ENCODE measurements around the gene EOMES. TPM values are rescaled to one million over a fixed set of nuclear protein-coding genes. Genes with fewer than 3 reads are reported as not detected.
A peak's percentile ranks its signal among the peaks of the same experiment; 100 is the strongest.

EOMES gene
- total and polyA plus RNA-seq, 2 of the 8 experiments (the other 6 are each of a cell fraction or from before 2014, with no cell fraction given), result 0.09 to 0.47 TPM

DNA sequence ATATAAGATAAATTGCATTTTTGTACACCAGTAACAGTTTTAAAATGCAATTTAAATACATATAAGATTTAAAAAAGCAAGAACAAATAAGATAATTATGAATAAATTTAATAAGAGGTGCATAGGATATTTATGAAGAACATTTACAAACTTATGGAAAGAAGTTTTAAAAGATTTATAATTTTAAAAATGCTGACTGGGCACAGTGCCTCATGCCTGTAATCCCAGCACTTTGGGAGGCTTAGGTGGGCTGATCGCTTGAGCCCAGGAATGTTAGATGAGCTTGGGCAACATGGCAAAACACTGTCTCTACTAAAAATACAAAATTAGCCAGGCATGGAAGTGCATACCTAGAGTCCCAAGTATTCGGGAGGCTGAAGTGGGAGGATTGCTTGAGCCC is 37.8 kb downstream of the EOMES start:
- Histone ChIP-seq H3K4me3 (ENCODE audit: extremely low read depth in 1 of 4, insufficient read depth in 2 of 4, low read depth in 3 of 4, low read length in 4 of 4) (no peak overlapping the region), H4K8ac (ENCODE audit: extremely low read depth, insufficient read depth, low read length) (no peak overlapping the region), H2BK120ac (replicated peaks; ENCODE audit: low read depth, low read length) (no peak overlapping the region), H3K79me1 (ENCODE audit: low read depth, low read length) (no peaks in the 10 kb centered on the region), H3K4me2 (ENCODE audit: insufficient read depth in 1 of 2, low read depth in 2 of 2, low read length in 2 of 2) (no peak overlapping the region), H4K20me1 (replicated peaks in 1 of 2; ENCODE audit: control insufficient read depth in 1 of 2, insufficient read depth in 2 of 2, low read length in 2 of 2) (no peaks in the 10 kb centered on the region), H3K4ac (replicated peaks; ENCODE audit: insufficient read length, low read depth, low read length) (no peak overlapping the region), H3K9me3 (ENCODE audit: insufficient read depth in 2 of 2, low read depth in 1 of 2, low read length in 1 of 2) (no peaks in the 10 kb centered on the region), H3K23ac (ENCODE audit: insufficient read length) (no peak overlapping the region), H4K5ac (ENCODE audit: insufficient read length, low read depth, low read length) (no peak overlapping the region), H3K27me3 (replicated peaks in 1 of 4; ENCODE audit: control insufficient read depth in 3 of 4, extremely low read depth in 1 of 4, insufficient read depth in 3 of 4, low read length in 3 of 4) (no peaks in the 10 kb centered on the region), H3K4me1 (replicated peaks in 1 of 4; ENCODE audit: control insufficient read depth in 3 of 4, insufficient read depth in 4 of 4, low read length in 3 of 4) (peaks cover 0 to 7% (median 1%) of the 10 kb centered on the region in 4 experiments; a peak in 3 of 7 replicates), H4K91ac (replicated peaks; ENCODE audit: insufficient read length, low read length) (no peak overlapping the region), H3K27ac (ENCODE audit: low read depth, low read length) (no peak overlapping the region), H2BK12ac (ENCODE audit: low read depth, low read length) (no peak overlapping the region), H2AK5ac (ENCODE audit: low read depth, low read length) (no peak overlapping the region), H3K23me2 (ENCODE audit: low read depth, low read length) (no peaks in the 10 kb centered on the region), H3K14ac (ENCODE audit: insufficient read length) (no peak overlapping the region), H3K56ac (replicated peaks; ENCODE audit: insufficient read length, low read depth, low read length) (no peak overlapping the region), H2AFZ (ENCODE audit: low read length) (no peak overlapping the region), H3K36me3 (ENCODE audit: control insufficient read depth in 2 of 4, insufficient read depth in 4 of 4, low read length in 3 of 4) (no peaks in the 10 kb centered on the region), H3K18ac (ENCODE audit: extremely low read depth, low read length) (no peak overlapping the region), H3K9ac (replicated peaks in 1 of 4; ENCODE audit: extremely low read depth in 1 of 4, low read depth in 3 of 4, low read length in 3 of 4) (no peak overlapping the region), H2BK5ac (ENCODE audit: low read depth, low read length) (no peak overlapping the region), H2BK15ac (ENCODE audit: low read length) (no peak overlapping the region), H2BK20ac (ENCODE audit: low read length) (no peak overlapping the region), H3K79me2 (ENCODE audit: control insufficient read depth in 1 of 2, insufficient read depth in 2 of 2, low read length in 2 of 2) (no peaks in the 10 kb centered on the region)
- FAIRE-seq (no peak), DNase-seq (ENCODE audit: low read depth in 1 of 2, low spot score in 2 of 2) (no peak)
- POLR2A ChIA-PET (ENCODE audit: partially characterized antibody), result no interaction called here
- CTCF ChIA-PET (ENCODE audit: partially characterized antibody), result interaction anchor here (0.7 to 1.3 kb wide), 3 partner anchors 215 to 318 kb away, joined by 3 read pairs; no protein-coding TSS in a partner anchor
- 84% methylated on average over 2 of the region's 2 CpGs; no CpG with 5 or more reads in 1 of the 2 experiments for WGBS, 2 experiments (ENCODE audit: extremely low coverage in 1 of 2, insufficient coverage in 1 of 2, insufficient read length in 1 of 2, insufficient replicate concordance in 2 of 2, low coverage in 1 of 2, low lambda C conversion rate in 2 of 2, missing lambda C conversion rate in 1 of 2)
- TF ChIP-seq RXRA (IDR thresholded peaks at IDR 0.05; ENCODE audit: insufficient read depth, low read depth, low read length) (no peak), MAFK (IDR thresholded peaks at IDR 0.05; ENCODE audit: low read depth, low read length) (peak; percentile 20; the same call in 1 of the 2 replicates)

Data from H1 (cell line).